ENCODE results near the gene SLF2.

DNA sequence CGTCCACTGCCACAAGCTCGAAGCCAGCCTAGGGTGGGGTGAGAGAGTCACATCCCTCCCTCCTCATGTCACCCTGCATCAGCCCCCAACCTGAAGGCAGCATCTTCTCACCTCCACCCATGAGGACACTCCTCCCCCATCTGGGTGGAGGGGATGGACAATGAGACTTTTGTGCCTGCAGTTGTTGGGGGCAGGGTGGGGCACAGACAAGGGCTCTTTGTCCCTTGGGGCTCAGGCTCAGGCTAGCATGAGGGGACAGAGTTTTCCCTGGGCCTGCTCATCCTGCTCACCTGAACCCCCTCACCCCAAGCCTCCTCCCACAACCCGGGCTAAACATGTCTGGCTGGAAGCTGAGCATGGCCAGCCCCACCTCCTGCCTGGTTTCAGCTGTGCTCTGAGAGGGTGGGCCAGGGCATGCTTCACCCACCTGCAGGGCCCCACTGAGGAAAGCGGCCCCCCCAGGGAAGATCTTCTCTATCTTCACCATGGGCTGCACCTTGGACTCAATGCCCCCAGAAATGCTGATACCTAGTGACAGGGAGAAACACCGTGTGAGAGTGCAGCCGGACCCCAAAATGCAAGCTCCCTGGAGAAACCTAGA, 96.2 kb downstream of the SLF2 start:
- TF ChIP-seq, protein P1, sequence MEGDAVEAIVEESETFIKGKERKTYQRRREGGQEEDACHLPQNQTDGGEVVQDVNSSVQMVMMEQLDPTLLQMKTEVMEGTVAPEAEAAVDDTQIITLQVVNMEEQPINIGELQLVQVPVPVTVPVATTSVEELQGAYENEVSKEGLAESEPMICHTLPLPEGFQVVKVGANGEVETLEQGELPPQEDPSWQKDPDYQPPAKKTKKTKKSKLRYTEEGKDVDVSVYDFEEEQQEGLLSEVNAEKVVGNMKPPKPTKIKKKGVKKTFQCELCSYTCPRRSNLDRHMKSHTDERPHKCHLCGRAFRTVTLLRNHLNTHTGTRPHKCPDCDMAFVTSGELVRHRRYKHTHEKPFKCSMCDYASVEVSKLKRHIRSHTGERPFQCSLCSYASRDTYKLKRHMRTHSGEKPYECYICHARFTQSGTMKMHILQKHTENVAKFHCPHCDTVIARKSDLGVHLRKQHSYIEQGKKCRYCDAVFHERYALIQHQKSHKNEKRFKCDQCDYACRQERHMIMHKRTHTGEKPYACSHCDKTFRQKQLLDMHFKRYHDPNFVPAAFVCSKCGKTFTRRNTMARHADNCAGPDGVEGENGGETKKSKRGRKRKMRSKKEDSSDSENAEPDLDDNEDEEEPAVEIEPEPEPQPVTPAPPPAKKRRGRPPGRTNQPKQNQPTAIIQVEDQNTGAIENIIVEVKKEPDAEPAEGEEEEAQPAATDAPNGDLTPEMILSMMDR (IDR thresholded peaks at IDR 0.05): no peak
- no peak for TF ChIP-seq EP300 (IDR thresholded peaks at IDR 0.05)
